Loucy (cell line): Measurements from ENCODE around the gene DOCK6.

Experiments
- H2AFZ ChIP-seq: fragments of 200-600 bp; sonication (generic); 2 replicates; pipeline ENCODE4 v1.6.0; 2016; ENCODE audit warnings: antibody characterized with exemption, mild to moderate bottlenecking, low read length, moderate library complexity
- H3F3A ChIP-seq: fragments of 200-600 bp; 2 replicates; pipeline ENCODE4 v1.6.0; 2016; ENCODE audit warnings: antibody characterized with exemption, low read depth, mild to moderate bottlenecking
- H3K27me3 ChIP-seq: fragments of 200-600 bp; sonication (generic); 2 replicates; pipeline ENCODE4 v1.6.1; 2014; ENCODE audit warnings: low read length, mild to moderate bottlenecking; ENCODE audit not compliant: insufficient read depth, poor library complexity, severe bottlenecking
- H3K36me3 ChIP-seq: fragments of 200-600 bp; sonication (generic); 2 replicates; pipeline ENCODE4 v1.6.1; 2016; ENCODE audit warnings: low read length; ENCODE audit not compliant: insufficient read depth
- H3K4me1 ChIP-seq: fragments of 200-600 bp; sonication (generic); 2 replicates; pipeline ENCODE4 v1.5.1; 2014; ENCODE audit warnings: low read length, mild to moderate bottlenecking; ENCODE audit not compliant: insufficient read depth, poor library complexity, severe bottlenecking
- H3K4me2 ChIP-seq: fragments of 200-600 bp; sonication (generic); 2 replicates; pipeline ENCODE4 v1.6.0; 2014; ENCODE audit warnings: antibody characterized with exemption, low read length, low read depth, mild to moderate bottlenecking; ENCODE audit not compliant: poor library complexity, severe bottlenecking
- H3K4me3 ChIP-seq: fragments of 200-600 bp; sonication (generic); 2 replicates; pipeline ENCODE4 v1.5.1; 2014; ENCODE audit warnings: low read length, mild to moderate bottlenecking, mixed read lengths; ENCODE audit not compliant: poor library complexity, severe bottlenecking
- H3K79me2 ChIP-seq: fragments of 200-600 bp; sonication (generic); 2 replicates; pipeline ENCODE4 v1.6.1; 2014; ENCODE audit warnings: low read length; ENCODE audit not compliant: insufficient read depth
- H3K9ac ChIP-seq: fragments of 200-600 bp; sonication (generic); 2 replicates; pipeline ENCODE4 v1.6.0; 2014; ENCODE audit warnings: mild to moderate bottlenecking, low read depth, low read length, moderate library complexity; ENCODE audit not compliant: poor library complexity, severe bottlenecking
- H3K9me2 ChIP-seq: fragments of 200-600 bp; sonication (generic); replicated peaks from 2 replicates; pipeline ENCODE4 v1.6.1; 2016; ENCODE audit warnings: low read depth, low read length, mixed read lengths
- H3K9me3 ChIP-seq: fragments of 200-600 bp; sonication (generic); 2 replicates; pipeline ENCODE4 v1.6.1; 2014; ENCODE audit warnings: mild to moderate bottlenecking, antibody characterized with exemption, low read length, low read depth; ENCODE audit not compliant: insufficient read depth
- H4K20me1 ChIP-seq: fragments of 200-600 bp; sonication (generic); 2 replicates; pipeline ENCODE4 v1.6.0; 2014; ENCODE audit warnings: antibody characterized with exemption, low read length, mild to moderate bottlenecking; ENCODE audit not compliant: insufficient read depth, poor library complexity, severe bottlenecking
- CTCF ChIP-seq: fragments of 200-600 bp; sonication (generic); conservative IDR thresholded peaks from 2 replicates; pipeline ENCODE4 v1.5.1; 2014; ENCODE audit warnings: mild to moderate bottlenecking, antibody characterized with exemption, low read length
- EZH2phosphoT487 ChIP-seq: fragments of 200-600 bp; IDR thresholded peaks from 2 replicates; pipeline ENCODE4 v1.6.1; 2018; ENCODE audit warnings: antibody characterized with exemption, mild to moderate bottlenecking, moderate library complexity, borderline replicate concordance

Gene DOCK6

GRCh38 chr19:11198175-11198534, 64.2 kb downstream of the DOCK6 start:
- H3K36me3 ChIP-seq = no peaks in the 10 kb centered on the region
- peak overlapping the region; percentile 97 for H3K4me2 ChIP-seq
- no peaks in the 10 kb centered on the region for H3K9me2 ChIP-seq
- H3K9ac ChIP-seq = no peak overlapping the region
- no peaks in the 10 kb centered on the region for H4K20me1 ChIP-seq
- no peaks in the 10 kb centered on the region for H3F3A ChIP-seq
- H3K79me2 ChIP-seq = no peaks in the 10 kb centered on the region
- H2AFZ ChIP-seq = peak overlapping the region; percentile 98
- peak overlapping the region; percentile 75 for H3K4me3 ChIP-seq
- H3K27me3 ChIP-seq = no peaks in the 10 kb centered on the region
- peaks cover 4% of the 10 kb centered on the region for H3K4me1 ChIP-seq
- no peaks in the 10 kb centered on the region for H3K9me3 ChIP-seq
- TF ChIP-seq EZH2phosphoT487 (no peak), CTCF (no peak)

- H3K27me3 ChIP-seq = no peaks in the 10 kb centered on the region
- no peaks in the 10 kb centered on the region for H3K79me2 ChIP-seq
- peak within 1 kb of the TSS; percentile 75 for H3K4me3 ChIP-seq
- TF ChIP-seq CTCF (no peak), EZH2phosphoT487 (no peak)
- no peaks in the 10 kb centered on the region for H3K9me3 ChIP-seq
- H3F3A ChIP-seq = no peaks in the 10 kb centered on the region
- H3K9ac ChIP-seq = peak within 1 kb of the TSS; percentile 74
- no peaks in the 10 kb centered on the region for H4K20me1 ChIP-seq
- peak within 1 kb of the TSS; percentile 98 for H2AFZ ChIP-seq
- peak within 1 kb of the TSS; percentile 97 for H3K4me2 ChIP-seq
- H3K4me1 ChIP-seq = peaks cover 4% of the 10 kb centered on the region
- H3K36me3 ChIP-seq = no peaks in the 10 kb centered on the region
- no peaks in the 10 kb centered on the region for H3K9me2 ChIP-seq
Observed at GRCh38 chr19:11197291-11198174, 64.8 kb downstream of the DOCK6 start, which contains the start of gene KANK2. Gene KANK2, minus strand, starts transcription at chr19:11197545. Its CDS starts 3,034 bp downstream, at chr19:11194511.

- Histone ChIP-seq H4K20me1 (no peaks in the 10 kb centered on the region), H3K4me1 (peaks cover 4% of the 10 kb centered on the region), H3K36me3 (no peaks in the 10 kb centered on the region), H3K4me2 (peak overlapping the region; percentile 97), H3K9ac (peak overlapping the region; percentile 74), H3K27me3 (no peaks in the 10 kb centered on the region), H3F3A (no peaks in the 10 kb centered on the region), H3K79me2 (no peaks in the 10 kb centered on the region), H3K4me3 (peak overlapping the region; percentile 75), H3K9me3 (no peaks in the 10 kb centered on the region), H3K9me2 (no peaks in the 10 kb centered on the region), H2AFZ (peak overlapping the region; percentile 98)
- no peak for TF ChIP-seq CTCF
Observed at GRCh38 chr19:11196406-11197287, 65.7 kb downstream of the DOCK6 start.
